ENCODE data around the gene SPDYE18. TPM values are rescaled to one million over a fixed set of nuclear protein-coding genes. Genes with fewer than 3 reads are reported as not detected.
"Not testable (repeated sequence)": the region's sequence is repeated elsewhere in the genome, so short reads cannot be mapped to it uniquely, and the experiment has no call there.

SPDYE18 gene
- total RNA-seq, 1 donor from 2014 or later: 0.35 TPM

DNA sequence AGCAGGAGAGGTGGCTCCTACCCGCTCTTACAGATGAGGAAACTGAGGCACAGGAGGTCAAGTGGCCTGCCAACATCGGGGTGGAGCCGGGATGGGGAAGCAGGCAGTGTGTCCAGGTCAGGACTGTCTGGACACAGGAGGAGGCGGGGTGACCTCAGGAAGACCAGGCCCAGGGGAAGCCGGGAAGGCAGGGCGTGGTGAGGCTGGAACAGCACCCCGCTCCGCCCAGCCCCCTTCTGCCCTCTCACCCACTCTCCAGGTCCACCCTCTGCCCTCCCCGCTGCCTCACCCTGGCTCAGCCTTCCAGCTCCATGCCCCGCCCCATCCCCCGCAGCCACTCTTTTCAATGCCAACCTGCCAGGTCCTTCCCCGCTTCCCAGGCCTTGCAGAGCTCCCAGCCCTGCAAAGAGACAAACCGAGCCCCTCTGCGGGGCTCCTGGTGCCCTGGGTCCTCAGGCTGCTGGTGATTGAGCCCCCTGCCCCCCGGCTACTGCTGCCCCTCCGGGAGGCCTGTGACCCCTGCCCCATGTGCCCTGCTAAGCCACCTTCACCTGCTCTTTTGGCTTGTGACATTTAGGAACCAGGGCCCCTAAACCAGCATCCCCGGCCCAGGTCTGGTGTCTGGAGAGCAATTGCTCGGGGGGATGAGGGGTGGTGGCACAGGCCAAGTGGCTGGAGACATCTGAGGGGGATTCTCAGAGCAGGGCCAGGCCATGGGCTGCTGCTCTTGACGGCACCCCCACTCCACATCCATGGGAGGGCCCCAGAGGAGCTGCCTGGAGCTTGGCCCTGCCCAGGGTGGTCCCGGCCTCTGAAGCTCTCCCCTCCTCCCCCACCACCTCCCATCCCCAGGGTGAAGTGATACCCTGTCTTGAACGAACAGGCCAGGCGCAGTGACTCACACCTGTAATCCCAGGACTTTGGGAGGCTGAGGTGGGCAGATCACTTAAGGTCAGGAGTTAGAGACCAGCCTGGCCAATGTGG is 55.9 kb downstream of the SPDYE18 start:
- DNase-seq (ENCODE audit: extremely low read depth, low read depth, low spot score): not testable (repeated sequence)

DNA sequence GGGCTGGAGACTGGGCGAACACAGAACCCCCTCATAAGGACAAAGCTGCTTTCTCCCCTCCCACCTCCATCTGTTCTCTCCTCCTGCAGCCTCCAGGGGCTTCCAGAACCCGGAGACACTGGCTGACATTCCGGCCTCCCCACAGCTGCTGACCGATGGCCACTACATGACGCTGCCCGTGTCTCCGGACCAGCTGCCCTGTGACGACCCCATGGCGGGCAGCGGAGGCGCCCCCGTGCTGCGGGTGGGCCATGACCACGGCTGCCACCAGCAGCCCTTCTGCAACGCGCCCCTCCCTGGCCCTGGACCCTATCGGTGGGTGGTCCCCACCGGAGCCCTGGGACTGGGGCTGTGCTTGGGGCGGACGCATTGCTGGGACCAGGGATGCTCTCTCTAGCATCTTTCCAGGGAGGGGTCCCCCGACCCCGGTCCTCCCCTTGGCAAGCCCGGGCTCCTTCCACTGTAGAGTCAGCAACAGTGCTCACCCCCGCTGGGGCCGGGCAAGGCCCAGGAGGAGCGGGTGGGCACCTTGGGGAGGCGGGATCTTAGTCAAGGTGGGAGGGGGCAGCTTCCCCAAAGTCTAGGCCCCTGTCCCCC is 56.8 kb downstream of the SPDYE18 start:
- not testable (repeated sequence) for DNase-seq (ENCODE audit: extremely low read depth, low read depth, low spot score)

DNA sequence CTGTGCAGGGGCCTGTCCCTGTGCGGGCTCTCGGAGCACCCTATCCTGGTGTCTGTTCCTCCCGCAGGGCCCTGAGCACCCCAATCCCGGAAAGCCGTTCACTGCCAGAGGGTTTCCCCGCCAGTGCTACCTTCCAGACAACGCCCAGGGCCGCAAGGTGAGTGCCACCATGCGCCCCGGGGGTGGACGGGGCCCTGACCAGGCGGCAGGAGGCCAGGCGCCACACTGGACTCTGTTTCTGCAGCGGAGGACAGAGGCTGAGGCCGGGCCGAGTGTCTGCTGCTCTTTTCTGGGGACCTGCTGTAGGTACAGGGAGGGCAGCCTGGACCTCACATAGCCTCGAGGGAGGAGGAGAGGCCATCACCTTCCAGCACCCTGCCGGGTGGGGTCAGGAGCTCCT is 58.2 kb downstream of the SPDYE18 start:
- DNase-seq (ENCODE audit: extremely low read depth, low read depth, low spot score): not testable (repeated sequence)

DNA sequence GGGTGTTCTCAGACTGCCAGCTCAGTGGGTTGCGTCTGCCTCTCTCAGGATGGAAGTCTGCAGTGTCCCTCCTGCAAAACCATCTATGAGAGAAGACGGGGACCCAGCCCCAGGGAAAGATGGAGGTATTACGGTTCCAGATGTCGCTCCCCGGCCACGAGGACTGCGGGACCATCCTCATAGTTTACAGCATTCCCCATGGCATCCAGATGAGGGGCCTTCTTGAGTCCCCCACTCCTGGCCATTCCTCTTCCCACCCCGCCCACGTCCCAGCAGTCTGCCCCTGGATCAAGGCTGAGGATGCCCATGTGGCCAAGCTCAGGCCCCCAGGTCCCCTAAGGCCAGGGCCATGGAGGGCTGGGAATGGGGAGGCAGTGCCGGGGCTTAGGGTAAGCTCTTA is 59.1 kb downstream of the SPDYE18 start:
- not testable (repeated sequence) for DNase-seq (ENCODE audit: extremely low read depth, low read depth, low spot score)

DNA sequence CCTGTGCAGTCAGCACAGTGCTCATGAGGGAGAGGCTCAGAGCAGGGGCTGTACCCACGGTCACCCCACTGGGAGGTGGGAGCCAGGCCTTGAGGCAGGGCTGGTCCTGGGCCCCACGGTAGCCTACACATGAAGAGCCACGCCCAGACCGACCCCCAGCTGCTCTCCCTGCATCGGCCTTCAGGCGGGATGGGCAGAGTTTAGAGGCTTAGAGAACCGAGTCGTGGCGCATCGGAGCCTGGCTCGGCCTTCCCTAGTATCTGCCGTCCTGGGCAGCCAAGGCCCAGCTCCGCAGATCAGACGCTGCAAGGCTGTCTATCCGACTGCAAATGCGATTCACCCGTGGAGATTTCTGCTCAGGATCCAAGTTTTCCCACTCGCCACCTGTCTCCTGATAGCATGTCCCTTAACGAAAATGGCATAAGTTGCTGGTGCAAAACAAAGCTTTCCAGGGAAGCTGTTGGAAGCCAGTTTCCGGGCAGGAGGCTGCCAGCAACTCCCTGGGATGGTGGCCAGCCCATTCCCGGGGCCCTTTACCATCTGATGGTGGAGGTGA is 59.6 kb downstream of the SPDYE18 start:
- not testable (repeated sequence) for DNase-seq (ENCODE audit: extremely low read depth, low read depth, low spot score)

DNA sequence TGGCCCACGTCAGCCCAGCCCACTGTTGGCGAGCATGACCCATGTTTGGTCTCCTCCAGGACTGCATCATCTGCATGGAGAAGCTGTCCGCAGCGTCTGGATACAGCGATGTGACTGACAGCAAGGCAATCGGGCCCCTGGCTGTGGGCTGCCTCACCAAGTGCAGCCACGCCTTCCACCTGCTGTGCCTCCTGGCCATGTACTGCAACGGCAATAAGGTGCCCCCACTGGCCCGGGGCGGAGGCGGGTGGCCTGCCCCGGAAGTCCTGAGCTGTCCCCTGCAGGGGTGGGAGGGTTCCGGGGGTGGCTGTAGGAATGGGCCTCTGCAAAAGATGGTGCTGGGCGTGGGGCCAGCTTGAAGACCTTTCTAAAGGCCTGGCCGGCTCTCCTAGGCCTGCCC is 60.3 kb downstream of the SPDYE18 start:
- not testable (repeated sequence) for DNase-seq (ENCODE audit: extremely low read depth, low read depth, low spot score)

Other genes starting within 250 kb of the SPDYE18 start
- not detected in 2 replicates for gene SPDYE17, start 30.2 kb downstream of the SPDYE18 start, total RNA-seq
- gene CCDC146, start 60.1 kb upstream of the SPDYE18 start, total RNA-seq: 1.2 and 5.7 TPM in 2 replicates
- not detected in 2 replicates for gene FGL2, start 137.3 kb upstream of the SPDYE18 start, total RNA-seq